ENCODE data around the gene FLT1. TPM values are rescaled to one million over a fixed set of nuclear protein-coding genes. Genes with fewer than 3 reads are reported as not detected.

The FLT1 gene
- polyA plus RNA-seq, 1 donor (not counting 4 experiments of a cell fraction or from before 2014, with no cell fraction given): 0.01 TPM

DNA sequence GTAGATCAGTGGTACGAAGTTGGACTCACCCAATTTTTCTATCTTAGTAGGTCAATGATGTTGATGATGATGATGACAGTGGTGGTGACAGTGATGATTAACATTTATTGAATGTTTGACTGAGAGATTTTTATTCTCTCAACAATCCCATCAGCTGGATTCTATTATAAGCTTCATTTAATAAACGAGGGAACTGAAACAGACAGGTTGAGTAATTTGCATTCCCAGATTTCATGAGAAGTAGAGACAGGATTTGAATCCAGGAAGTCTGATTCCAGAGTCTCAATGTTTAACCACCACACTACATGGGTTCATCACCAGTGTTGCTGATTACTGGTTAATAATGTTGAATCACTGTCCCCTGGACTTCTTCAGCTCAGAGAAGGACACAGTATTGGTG is 168.9 kb downstream of the FLT1 start:
- H3K9ac ChIP-seq (ENCODE audit: control insufficient read depth, extremely low read depth, insufficient read depth, low read length): no peak overlapping the region
- H3K4me1 ChIP-seq (ENCODE audit: control insufficient read depth, extremely low read depth, insufficient read depth, low read length): no peaks in the 10 kb centered on the region
- H2AFZ ChIP-seq (ENCODE audit: control insufficient read depth, low read length): no peak overlapping the region
- no peak overlapping the region for H3K27ac ChIP-seq (ENCODE audit: control insufficient read depth, insufficient read depth, low read length)
- no peak for DNase-seq (ENCODE audit: low read depth, low spot score)
- no peak overlapping the region for H3K4me2 ChIP-seq (ENCODE audit: control insufficient read depth, extremely low read depth, insufficient read depth, low read depth, low read length)
- dilution Hi-C loops (cut with MboI; ENCODE audit: extremely low pct_ligation_motif_present, low sequenced_read_pairs): no loop called here
- TF ChIP-seq, protein P1, sequence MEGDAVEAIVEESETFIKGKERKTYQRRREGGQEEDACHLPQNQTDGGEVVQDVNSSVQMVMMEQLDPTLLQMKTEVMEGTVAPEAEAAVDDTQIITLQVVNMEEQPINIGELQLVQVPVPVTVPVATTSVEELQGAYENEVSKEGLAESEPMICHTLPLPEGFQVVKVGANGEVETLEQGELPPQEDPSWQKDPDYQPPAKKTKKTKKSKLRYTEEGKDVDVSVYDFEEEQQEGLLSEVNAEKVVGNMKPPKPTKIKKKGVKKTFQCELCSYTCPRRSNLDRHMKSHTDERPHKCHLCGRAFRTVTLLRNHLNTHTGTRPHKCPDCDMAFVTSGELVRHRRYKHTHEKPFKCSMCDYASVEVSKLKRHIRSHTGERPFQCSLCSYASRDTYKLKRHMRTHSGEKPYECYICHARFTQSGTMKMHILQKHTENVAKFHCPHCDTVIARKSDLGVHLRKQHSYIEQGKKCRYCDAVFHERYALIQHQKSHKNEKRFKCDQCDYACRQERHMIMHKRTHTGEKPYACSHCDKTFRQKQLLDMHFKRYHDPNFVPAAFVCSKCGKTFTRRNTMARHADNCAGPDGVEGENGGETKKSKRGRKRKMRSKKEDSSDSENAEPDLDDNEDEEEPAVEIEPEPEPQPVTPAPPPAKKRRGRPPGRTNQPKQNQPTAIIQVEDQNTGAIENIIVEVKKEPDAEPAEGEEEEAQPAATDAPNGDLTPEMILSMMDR (optimal IDR thresholded peaks at IDR 0.05 in 1 of 3, IDR thresholded peaks at IDR 0.05 in 1 of 3, conservative IDR thresholded peaks at IDR 0.05 in 1 of 3; ENCODE audit: extremely low read depth in 1 of 3, insufficient read depth in 2 of 3, low read length in 3 of 3): no peak
- no peak for TF ChIP-seq EZH2 (IDR thresholded peaks at IDR 0.05; ENCODE audit: low read length)
- no peak overlapping the region for H3K4me3 ChIP-seq (ENCODE audit: control insufficient read depth in 2 of 3, extremely low read depth in 1 of 3, insufficient read depth in 2 of 3, low read depth in 1 of 3, low read length in 3 of 3)
- no peaks in the 10 kb centered on the region for H4K20me1 ChIP-seq (ENCODE audit: control insufficient read depth, extremely low read depth, insufficient read depth, low read length)
- H3K79me2 ChIP-seq (ENCODE audit: control insufficient read depth, insufficient read depth, low read length): no peaks in the 10 kb centered on the region
- no peaks in the 10 kb centered on the region for H3K27me3 ChIP-seq (ENCODE audit: control insufficient read depth, extremely low read depth, insufficient read depth, low read length)
- no peaks in the 10 kb centered on the region for H3K9me3 ChIP-seq (ENCODE audit: control insufficient read depth, low read depth, low read length)
- FAIRE-seq: no peak
- H3K36me3 ChIP-seq (ENCODE audit: control insufficient read depth in 2 of 2, extremely low read depth in 1 of 2, insufficient read depth in 2 of 2, low read length in 2 of 2): no peaks in the 10 kb centered on the region
- no peaks in the 10 kb centered on the region for H3K9me1 ChIP-seq (ENCODE audit: control insufficient read depth, extremely low read depth, insufficient read depth, low read length)

- H3K36me3 ChIP-seq (ENCODE audit: control insufficient read depth in 2 of 2, extremely low read depth in 1 of 2, insufficient read depth in 2 of 2, low read length in 2 of 2): no peaks in the 10 kb centered on the region
- H3K9ac ChIP-seq (ENCODE audit: control insufficient read depth, extremely low read depth, insufficient read depth, low read length): no peak overlapping the region
- no peak for TF ChIP-seq EZH2 (IDR thresholded peaks at IDR 0.05; ENCODE audit: low read length)
- H3K27me3 ChIP-seq (ENCODE audit: control insufficient read depth, extremely low read depth, insufficient read depth, low read length): no peaks in the 10 kb centered on the region
- no peaks in the 10 kb centered on the region for H3K9me1 ChIP-seq (ENCODE audit: control insufficient read depth, extremely low read depth, insufficient read depth, low read length)
- DNase-seq (ENCODE audit: low read depth, low spot score) (no peak), FAIRE-seq (no peak)
- dilution Hi-C loops (cut with MboI; ENCODE audit: extremely low pct_ligation_motif_present, low sequenced_read_pairs): no loop called here
- no peaks in the 10 kb centered on the region for H3K79me2 ChIP-seq (ENCODE audit: control insufficient read depth, insufficient read depth, low read length)
- H3K4me1 ChIP-seq (ENCODE audit: control insufficient read depth, extremely low read depth, insufficient read depth, low read length): no peaks in the 10 kb centered on the region
- H2AFZ ChIP-seq (ENCODE audit: control insufficient read depth, low read length): no peak overlapping the region
- H3K4me2 ChIP-seq (ENCODE audit: control insufficient read depth, extremely low read depth, insufficient read depth, low read depth, low read length): no peak overlapping the region
- no peak overlapping the region for H3K27ac ChIP-seq (ENCODE audit: control insufficient read depth, insufficient read depth, low read length)
- H3K4me3 ChIP-seq (ENCODE audit: control insufficient read depth in 2 of 3, extremely low read depth in 1 of 3, insufficient read depth in 2 of 3, low read depth in 1 of 3, low read length in 3 of 3): no peak overlapping the region
- H3K9me3 ChIP-seq (ENCODE audit: control insufficient read depth, low read depth, low read length): no peaks in the 10 kb centered on the region
- no peaks in the 10 kb centered on the region for H4K20me1 ChIP-seq (ENCODE audit: control insufficient read depth, extremely low read depth, insufficient read depth, low read length)
Observed at GRCh38 chr13:28325022-28325421, 169.9 kb downstream of the FLT1 start.

GRCh38 chr13:28324181-28324789 is 170.6 kb downstream of the FLT1 start:
- H3K9me3 ChIP-seq (ENCODE audit: control insufficient read depth, low read depth, low read length): no peaks in the 10 kb centered on the region
- no peak overlapping the region for H3K27ac ChIP-seq (ENCODE audit: control insufficient read depth, insufficient read depth, low read length)
- H3K27me3 ChIP-seq (ENCODE audit: control insufficient read depth, extremely low read depth, insufficient read depth, low read length): no peaks in the 10 kb centered on the region
- no peaks in the 10 kb centered on the region for H4K20me1 ChIP-seq (ENCODE audit: control insufficient read depth, extremely low read depth, insufficient read depth, low read length)
- no peak for TF ChIP-seq EZH2 (IDR thresholded peaks at IDR 0.05; ENCODE audit: low read length)
- TF ChIP-seq, protein P1 (optimal IDR thresholded peaks at IDR 0.05 in 1 of 3, IDR thresholded peaks at IDR 0.05 in 1 of 3, conservative IDR thresholded peaks at IDR 0.05 in 1 of 3; ENCODE audit: extremely low read depth in 1 of 3, insufficient read depth in 2 of 3, low read length in 3 of 3): peak; percentile 76 to 81 (median 79)
- DNase-seq (ENCODE audit: low read depth, low spot score): no peak
- H3K9me1 ChIP-seq (ENCODE audit: control insufficient read depth, extremely low read depth, insufficient read depth, low read length): no peaks in the 10 kb centered on the region
- no peak overlapping the region for H2AFZ ChIP-seq (ENCODE audit: control insufficient read depth, low read length)
- H3K4me1 ChIP-seq (ENCODE audit: control insufficient read depth, extremely low read depth, insufficient read depth, low read length): no peaks in the 10 kb centered on the region
- no peaks in the 10 kb centered on the region for H3K36me3 ChIP-seq (ENCODE audit: control insufficient read depth in 2 of 2, extremely low read depth in 1 of 2, insufficient read depth in 2 of 2, low read length in 2 of 2)
- peak; percentile 36 for FAIRE-seq
- dilution Hi-C loops (cut with MboI; ENCODE audit: extremely low pct_ligation_motif_present, low sequenced_read_pairs): no loop called here
- H3K79me2 ChIP-seq (ENCODE audit: control insufficient read depth, insufficient read depth, low read length): no peaks in the 10 kb centered on the region
- no peak overlapping the region for H3K4me3 ChIP-seq (ENCODE audit: control insufficient read depth in 2 of 3, extremely low read depth in 1 of 3, insufficient read depth in 2 of 3, low read depth in 1 of 3, low read length in 3 of 3)
- H3K9ac ChIP-seq (ENCODE audit: control insufficient read depth, extremely low read depth, insufficient read depth, low read length): no peak overlapping the region
- H3K4me2 ChIP-seq (ENCODE audit: control insufficient read depth, extremely low read depth, insufficient read depth, low read depth, low read length): no peak overlapping the region
